Measurements from ENCODE around the gene ATG10.
A peak's percentile ranks its signal among the peaks of the same experiment; 100 is the strongest.

The ATG10 gene

DNA sequence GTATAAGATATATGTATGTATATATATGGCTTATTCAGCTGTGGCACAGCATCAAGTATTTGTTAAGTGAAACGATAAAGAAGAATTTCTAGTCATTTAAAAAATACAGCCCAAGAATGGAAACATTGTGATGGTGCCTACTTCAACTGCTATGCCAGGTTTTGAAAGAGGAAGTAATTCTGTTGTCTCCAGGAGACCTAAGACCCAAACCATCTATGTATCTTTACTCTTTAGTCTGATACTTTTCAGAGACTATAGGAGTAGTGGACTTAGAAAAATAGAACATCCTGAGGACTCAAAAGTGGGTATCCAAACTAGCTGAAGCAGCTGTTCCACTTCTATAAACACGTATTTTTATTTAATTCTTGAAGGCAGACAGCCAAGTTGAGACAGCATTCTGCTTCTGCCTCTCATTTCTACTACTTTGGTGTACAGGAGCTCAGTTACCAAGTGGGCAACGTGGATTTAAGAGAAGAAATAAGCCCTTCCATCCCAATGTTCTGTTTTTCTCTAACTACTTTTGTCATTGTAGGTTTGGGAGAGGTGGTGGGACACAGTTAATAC, 195.6 kb downstream of the ATG10 start:
- no peak for DNase-seq

DNA sequence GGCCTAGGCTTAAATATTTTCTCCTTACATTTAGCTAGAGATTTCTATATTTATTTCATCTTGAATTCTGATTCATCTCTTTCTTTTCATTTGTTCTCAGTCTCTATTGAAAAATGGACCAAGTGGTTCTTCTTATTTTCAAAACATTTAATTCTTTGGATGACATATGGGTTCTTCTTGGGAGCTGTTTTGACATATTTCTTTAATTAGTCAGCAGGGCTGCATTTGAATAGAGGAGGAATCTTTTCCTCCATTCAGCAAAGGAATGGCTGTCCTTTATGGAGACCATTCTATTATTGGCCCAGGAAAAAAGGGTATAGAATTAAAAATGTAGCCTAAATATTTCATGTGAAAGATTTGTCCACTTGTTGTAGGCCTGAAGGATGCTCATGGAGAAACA, 196.5 kb downstream of the ATG10 start:
- DNase-seq: no peak

DNA sequence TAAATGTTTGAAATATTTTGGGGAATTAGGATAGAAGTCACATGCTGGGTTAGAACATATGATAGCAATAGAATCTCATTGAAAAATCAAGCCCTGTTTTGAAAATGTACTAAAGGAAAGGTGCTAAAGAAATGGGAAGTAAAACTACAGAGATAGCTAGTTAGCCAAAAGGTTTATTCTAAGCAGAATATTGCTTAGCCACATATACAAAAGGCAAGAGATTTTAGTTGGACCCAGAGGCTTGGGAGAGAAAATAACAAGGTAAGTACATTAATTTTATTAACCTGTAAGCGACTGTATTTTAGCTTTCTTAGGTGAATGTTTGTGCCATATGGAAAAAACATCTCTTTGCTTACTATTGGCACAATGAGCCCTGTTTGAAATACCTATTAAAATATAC, 198.1 kb downstream of the ATG10 start:
- no peak for DNase-seq

DNA sequence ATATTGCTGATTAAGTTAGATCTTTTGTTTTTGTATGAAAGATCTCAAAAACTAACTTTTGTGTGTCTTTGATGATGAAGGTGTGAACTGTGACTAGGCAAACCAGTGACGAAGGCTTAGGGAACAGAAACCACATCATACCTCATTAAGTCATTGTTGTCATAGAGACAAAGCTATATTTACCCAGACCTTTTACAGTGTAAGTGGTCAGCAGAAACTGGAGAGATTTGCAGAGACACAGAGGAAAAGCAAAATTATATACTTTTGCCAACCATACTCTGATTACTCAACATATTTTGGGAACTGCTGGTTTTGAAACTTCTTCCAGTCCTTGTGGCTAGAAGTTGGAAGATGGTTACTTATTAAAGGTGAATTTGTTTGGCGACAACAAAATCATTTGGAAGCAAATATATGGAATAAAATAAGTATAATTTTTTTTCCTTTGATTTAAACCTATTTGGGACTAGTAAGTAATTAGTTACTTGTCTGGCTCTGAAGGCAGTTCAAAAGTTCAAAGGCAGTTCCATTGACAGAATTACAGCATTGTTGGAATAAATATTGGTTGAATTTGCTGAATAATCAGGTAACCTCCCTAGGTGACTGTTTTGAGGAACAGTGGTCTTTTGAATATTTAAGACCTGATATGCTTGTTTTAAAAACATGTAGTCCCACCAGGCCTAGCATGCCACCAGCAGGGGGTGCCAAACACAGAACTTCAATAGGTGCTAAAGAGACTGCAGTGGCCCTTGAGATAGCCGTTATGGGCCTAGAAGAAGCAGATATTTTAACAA, 202.5 kb downstream of the ATG10 start:
- DNase-seq: peak; percentile 63 to 92 (median 82)

DNA sequence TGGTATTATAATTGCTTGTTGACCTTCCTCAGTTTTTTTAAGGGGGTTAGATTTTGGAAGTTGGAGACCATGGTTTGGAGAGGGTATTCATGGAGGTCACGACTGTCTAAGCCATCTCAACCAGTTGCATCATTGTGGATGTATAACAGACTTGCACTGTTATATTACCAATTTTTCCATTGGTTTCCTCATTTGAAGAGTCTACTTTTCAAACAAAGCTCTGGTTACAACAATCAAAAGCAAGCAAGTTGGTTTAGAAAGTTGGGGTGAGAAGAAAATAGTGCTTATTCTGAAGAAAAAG, 203.0 kb downstream of the ATG10 start:
- no peak for DNase-seq

DNA sequence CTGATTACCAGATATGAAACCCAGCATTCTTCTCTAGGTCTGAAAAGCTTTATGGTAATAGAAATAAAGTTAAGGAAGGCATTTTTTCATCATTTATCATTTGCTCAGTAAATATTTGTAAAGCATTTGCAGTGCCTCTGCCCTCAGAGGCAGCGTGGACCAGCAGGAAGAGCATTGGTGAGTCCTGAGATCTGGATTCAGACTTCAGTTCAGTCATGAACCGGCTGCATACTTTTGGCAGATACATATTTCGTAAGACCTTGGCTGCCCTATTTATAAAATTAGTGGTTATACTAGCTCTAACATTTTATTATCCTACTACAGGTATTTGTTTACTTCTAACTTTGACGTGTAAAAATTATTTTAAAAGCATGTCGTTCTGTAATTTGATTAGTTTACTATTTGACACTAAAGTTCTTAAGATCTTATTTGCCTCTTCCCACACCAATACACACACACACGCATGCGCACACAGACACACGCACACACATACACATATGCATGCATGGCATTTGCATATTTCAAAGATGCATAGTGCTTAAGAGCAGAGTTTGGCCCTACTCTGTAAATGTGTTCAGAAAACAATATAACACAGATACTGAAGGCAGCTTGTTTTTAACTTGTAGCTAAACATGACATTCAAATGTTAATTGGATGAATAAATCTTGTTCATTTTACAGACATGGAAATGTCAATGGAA, 204.4 kb downstream of the ATG10 start:
- DNase-seq: no peak

DNA sequence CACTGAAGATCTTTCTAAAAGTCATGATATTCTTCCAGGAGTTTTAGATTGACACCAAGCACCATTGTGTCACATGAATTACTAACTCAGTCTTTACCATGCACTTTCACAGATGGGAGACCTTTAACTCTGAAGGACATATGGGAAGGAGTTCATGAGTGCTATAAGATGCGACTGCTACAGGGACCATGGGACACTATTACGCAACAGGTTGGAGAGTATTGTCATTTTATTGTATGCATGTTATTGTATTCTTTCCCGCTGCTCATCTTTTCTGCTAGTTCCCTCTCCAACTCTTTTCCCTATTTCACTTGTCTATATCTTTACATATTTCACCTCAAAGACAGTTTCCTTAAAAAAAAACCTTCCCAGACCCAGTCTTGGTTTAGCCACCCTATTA, 206.6 kb downstream of the ATG10 start:
- no peak for DNase-seq

DNA sequence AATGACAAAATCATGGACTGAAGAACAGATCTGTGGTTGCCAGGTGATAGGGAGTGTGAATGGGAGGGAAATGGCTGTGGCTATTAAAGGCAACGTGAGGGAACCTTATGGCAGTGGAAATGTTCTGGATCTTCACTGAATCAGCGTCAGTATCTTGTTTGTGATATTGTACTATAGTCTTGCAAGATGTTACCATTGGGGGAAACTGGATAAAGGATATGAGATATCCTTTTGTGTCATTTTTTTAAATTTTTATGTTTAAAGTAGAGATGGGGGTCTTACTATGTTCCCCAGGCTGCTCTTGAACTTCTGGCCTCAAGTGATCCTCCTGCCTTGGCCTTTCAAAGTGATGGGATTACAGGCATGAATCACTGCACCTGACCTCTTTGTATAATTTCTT, 210.8 kb downstream of the ATG10 start:
- DNase-seq: no peak

DNA sequence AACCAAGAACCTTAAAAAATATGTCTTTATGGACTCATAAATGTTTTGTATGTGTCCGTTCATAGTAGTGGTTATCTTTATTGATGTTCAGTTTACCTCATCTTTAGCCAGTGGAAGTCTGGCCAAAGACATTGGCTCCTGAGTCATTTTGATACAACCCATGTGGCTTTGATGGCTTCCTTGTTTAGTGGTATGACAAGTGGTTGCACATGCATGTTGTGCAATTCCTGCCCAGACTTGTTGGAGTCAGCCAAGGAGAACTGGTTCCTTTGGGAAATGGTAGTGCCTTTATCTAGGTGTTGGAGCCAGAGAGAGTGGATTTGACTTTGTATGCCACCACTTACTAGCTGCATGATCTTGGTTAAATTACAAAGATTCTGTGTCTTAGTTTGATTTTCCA, 212.0 kb downstream of the ATG10 start:
- peak; percentile 42 to 69 (median 62) for DNase-seq

DNA sequence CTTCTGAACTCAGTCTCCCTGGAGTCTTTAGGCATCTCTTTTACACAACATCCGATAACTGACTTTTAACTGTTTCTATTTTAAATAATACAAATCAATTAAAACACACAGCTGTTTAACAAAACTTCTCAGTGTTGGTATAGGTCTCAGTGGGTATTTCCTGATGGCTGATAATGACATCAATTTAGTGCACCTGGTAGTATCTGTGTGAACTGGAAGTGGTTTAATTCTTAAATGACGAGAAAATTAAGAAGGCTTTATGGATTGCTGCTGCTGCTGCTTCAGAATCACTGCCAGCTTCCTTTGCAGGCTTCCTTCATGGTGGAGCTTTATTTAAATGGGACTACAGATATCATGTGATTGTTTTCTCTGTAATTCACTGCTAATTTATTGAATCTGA, 214.0 kb downstream of the ATG10 start:
- DNase-seq: no peak

DNA sequence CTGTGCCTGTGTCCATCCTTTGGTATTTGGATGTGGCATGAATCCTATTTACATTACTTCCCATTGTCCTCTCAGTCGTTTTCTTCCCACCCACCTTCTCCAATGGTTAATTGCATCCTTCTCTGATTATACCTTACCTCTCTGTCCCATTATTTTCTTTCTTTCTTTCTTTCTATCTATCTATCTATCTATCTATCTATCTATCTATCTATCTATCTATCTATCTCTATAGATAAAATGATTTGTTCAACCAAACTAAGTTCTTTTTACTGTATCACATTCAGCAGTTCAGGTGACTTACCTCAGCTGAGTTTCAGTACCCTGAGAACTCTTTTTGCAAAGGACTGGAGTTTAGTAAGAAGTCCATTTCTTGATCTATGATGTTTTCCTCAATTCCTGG, 225.7 kb downstream of the ATG10 start:
- DNase-seq: no peak

DNA sequence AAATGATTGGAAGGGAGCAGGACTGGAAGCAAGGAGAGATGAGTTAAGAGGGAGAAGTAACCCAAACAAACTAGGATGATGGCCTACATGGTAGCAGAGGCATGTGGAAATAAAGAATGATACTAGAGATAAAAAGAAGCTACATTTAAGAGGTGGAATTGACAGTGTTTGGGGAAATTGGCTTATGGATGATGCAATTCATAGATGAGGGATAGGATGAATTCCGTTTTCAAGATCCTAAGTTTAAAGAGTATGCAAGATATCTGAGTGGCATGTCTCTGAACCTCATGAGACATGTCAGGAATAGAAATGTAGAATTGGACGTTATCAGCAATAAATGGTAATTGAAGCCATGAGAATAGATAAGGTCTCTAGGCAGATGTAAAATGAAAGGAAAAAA, 232.7 kb downstream of the ATG10 start:
- no peak for DNase-seq

DNA sequence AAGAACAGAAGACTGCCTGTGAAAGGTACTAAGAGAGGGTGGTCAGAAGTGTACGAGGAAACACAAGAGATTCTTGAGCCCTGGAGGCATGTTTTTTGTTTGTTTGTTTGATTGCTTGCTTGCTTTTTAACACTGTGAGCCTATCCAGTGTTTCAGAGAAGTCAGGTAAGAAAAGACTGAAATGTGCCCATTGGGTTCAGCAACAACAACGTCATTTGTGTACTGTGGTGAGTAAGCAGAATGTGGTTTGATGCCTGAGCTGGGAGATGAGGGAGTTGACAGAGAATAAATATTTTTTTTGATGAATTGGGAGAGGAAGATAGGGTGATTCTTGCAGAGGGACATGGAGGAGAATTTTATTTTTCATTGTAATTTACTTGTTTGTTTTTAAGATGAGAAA, 233.2 kb downstream of the ATG10 start:
- no peak for DNase-seq

DNA sequence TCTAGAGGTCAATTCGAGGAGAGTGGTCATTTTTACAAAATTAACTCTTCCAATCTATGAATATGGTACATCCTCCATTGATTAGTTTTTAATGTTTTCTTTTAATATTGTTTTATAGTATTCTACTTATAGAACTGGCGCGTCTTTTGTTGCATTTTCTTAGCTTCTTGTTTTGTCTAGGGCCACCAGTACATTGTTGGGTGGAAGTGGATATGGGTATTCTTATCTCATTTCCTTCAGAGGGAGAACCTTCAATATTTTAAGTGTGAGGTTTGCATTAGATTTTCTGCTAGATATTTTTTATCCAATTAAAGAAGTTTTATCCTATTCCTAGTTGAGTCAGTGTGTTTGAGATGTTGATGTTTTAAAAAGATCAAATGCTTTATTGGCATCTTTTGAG, 236.5 kb downstream of the ATG10 start:
- DNase-seq: no peak

DNA sequence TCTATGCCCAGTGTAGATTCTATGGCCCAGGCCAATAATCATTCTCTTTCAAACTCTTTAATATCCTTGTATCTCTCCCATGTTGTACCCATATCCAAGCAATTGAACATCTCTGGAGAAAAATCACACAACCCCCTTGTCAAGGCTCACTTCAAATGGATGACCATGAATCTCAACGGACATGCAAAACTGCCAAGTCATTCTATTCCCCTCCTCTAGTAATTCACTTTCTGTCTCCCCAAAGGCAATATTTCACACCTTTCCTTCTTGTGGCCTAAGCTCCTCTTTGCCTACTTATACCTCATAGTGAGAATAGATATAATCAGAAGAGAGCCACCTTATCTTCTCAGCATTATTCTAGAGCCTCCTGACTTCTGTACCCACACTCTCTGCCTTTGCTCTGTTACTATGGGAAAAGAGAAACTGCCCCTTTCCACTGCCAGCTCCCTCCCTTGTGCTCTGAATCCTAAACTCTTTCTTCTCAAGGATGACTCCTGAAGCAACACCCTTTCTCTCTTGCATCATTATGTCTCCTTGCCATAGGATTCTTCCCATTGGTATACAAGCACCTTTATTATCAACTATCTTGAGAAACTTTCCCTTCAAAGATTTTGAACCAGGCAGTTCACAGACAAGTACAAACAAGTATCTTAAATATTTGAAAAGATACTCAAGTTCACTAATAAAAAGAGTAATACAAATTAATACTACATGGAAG, 240.2 kb downstream of the ATG10 start:
- no peak for DNase-seq

DNA sequence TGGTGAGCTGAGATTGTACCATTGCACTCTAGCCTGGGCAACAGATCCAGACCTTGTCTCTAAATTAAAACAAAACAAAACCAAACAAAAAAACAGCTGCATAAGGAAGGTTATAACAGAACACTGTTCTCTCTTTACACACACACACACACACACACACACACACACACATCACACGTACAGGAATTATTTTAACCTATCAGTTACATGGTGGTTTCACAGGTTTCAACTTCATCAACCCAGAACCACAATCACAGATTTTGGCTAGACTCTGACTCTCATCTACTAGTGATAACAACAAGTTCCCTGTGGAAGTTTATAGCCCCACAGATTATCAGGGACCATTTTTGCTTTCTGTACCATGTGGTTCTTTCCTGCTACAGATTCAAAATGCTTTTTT, 246.1 kb downstream of the ATG10 start:
- no peak for DNase-seq

DNA sequence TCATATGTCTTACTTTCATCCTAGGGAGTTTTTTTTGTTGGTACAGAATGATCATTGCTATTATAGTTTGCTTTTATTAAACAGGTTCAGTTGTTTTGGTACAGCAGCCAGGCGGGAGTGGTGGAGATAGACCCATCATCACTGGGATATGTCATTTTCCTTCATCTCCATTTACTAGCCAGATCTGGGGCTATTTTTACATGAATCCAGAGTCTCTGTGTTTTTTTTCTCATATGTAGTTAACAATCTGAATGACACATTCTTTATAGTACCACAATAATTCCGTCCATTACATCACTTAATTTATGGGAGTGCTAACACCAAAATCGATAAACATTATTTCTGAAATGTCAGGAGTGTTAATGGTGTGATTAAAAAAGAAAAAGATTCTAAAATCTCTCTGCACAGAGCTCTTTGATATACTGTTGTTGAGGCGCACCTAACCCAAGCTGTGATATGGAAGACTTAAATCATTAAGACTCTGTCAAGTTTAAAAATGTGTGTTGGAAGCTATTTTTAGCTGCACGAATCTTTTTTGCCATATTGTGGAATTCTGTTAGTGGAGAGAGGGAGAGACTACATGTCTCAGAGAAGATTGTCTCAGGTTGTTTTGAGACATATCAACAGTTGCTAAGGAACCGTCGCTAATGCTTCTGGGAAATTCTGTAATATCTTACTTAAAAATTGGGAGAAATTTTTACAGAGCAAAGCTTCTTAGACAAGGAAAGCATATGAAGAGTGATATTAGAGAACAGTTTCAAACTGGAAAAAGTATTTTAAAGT, 246.7 kb downstream of the ATG10 start:
- DNase-seq: no peak

DNA sequence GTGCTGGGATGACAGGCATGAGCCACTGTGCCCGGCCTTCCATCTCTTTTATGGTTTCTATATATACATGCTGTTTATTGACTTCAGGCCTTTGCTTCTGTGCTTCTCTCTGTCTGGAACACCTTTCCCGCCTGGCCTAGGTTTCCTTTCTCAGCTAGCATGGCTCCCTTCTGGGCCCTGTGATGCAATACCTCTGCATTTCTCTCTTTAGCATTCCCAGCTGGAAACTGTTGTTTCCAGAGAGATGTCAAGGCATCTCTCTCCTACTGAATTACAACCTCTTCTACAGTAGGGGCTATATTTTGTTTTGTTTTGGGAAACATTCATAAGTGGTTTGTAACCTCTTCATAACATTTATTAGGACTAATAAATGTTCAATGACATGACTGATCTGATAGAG, 249.2 kb downstream of the ATG10 start:
- DNase-seq: no peak

DNA sequence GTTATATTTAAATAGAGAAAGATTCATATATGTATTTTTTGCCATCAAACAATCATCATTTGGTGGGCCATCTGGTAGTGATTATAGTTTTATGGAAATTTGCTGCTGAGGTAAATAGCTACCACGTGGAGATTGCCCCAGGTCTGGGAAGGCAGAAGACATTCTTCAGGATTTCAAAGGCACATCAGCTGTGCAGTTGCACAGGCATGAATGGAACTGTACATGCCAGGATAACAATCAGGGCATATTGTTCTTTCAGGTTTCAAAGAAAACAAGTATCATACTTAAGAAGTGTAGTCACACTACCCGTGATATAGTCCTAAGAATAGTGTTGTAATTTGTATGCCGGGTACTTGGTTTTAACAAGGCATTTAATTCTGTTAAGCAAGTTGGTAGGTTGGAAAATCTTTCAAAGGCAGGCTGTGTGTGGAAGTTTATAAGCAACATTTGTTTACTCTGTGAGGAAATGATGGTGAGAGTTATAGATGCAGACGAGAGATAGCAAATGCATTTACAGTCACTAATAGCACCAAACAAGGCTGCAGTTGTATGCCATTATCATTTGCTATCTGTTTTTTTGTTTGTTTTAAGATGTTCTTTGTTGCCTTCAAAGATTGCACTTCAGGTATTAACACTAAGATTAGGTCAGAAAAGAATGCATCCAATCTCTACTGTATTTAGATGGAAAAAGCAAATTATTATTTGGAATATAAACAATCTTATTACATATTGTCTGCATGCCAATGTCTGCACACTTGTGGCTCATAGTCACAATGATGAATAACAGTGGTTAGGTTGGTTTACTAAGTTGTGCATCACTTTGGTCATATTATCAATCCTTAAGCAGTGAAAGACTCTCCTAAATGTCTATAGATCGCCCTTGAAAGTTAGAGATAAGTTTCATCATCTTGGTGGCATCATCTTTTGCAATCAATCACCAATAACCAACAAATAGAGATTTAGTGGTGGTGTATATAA, 251.1 kb downstream of the ATG10 start:
- DNase-seq: no peak

DNA sequence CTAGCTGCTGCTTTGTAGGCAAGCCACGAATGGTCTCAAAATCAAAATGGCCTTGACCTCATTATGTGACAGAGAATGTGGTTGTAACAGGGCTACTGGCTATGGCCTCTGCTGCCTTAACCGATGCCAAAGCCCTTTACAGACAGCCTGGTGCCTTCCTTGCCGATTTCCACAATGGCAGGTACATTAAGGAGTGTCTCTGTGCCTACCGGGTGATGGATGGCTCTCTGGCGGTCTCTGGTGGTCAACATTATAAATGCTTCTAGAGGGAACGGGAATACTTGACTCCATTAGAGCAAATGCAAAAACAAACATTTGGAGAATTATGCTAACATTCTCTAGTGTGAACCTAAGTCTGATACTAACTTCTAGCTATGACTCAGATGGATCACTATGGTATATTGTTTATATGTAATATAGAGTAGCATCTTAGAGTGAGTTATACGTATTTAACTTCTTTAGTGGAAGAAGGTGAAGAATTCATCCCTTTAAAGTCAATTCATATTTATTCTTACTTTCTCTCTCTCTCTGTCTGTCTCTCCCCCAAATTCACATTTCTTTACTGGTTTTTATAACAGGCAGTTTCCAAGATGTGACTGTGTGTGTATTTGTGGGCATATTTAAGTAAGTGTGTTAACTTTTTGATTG, 253.8 kb downstream of the ATG10 start:
- DNase-seq: peak; percentile 55 to 73 (median 70)

DNA sequence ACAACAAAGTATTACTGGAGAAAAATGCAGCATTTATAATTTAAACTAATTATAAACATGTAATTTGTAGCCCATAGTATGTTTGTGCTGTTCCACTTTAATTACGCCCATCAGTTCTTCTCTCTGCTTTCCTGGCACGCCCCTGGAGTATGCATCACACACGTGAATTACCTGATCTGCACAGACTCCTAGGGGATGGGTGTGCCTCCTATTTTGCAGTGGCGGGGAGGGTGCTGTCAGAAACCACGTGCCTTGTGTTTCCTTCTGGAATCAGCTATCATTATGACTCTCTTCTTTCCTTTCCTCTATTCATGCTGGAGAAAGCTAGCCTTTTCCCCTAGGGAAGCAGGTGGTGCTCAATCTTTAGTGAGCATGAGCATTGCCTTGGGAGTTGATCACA, 263.1 kb downstream of the ATG10 start:
- no peak for DNase-seq
